ENCODE data around the gene LHFPL3.

Gene LHFPL3

GRCh38 chr7:104357166-104357565 lies 28.8 kb downstream of the LHFPL3 start:
- Histone ChIP-seq H3K4me2 (ENCODE audit: low read length) (no peak overlapping the region), H3K79me1 (ENCODE audit: low read length) (no peaks in the 10 kb centered on the region), H4K8ac (ENCODE audit: low read depth, low read length) (no peak overlapping the region), H3K18ac (ENCODE audit: low read length) (no peak overlapping the region), H2BK5ac (ENCODE audit: low read depth, low read length, poor library complexity) (no peak overlapping the region), H3K36me3 (ENCODE audit: control insufficient read depth in 1 of 2, insufficient read depth in 2 of 2, low read length in 2 of 2) (no peaks in the 10 kb centered on the region), H3K14ac (ENCODE audit: low read length) (no peak overlapping the region), H3K4me1 (ENCODE audit: control insufficient read depth in 1 of 2, insufficient read depth in 2 of 2, low read length in 2 of 2) (no peaks in the 10 kb centered on the region), H3K9ac (ENCODE audit: low read length) (no peak overlapping the region), H3K79me2 (ENCODE audit: control insufficient read depth, insufficient read depth, low read length, poor library complexity) (no peaks in the 10 kb centered on the region), H3K9me3 (ENCODE audit: insufficient read depth, low read depth, low read length) (no peaks in the 10 kb centered on the region), H3K23ac (ENCODE audit: low read length) (no peak overlapping the region), H2AK5ac (ENCODE audit: low read length) (no peak overlapping the region), H2AFZ (ENCODE audit: insufficient read depth, low read length, poor library complexity) (no peak overlapping the region), H3K4ac (ENCODE audit: low read depth, low read length) (no peak overlapping the region), H4K12ac (ENCODE audit: low read depth, low read length) (no peak overlapping the region), H3K4me3 (ENCODE audit: low read depth, low read length) (no peak overlapping the region), H3K27me3 (ENCODE audit: insufficient read depth, low read length) (no peaks in the 10 kb centered on the region), H3K27ac (ENCODE audit: low read depth, low read length) (no peak overlapping the region), H2BK12ac (ENCODE audit: low read length) (no peak overlapping the region), H4K91ac (ENCODE audit: low read depth, low read length) (no peak overlapping the region), H2BK120ac (ENCODE audit: insufficient read depth, low read length, poor library complexity) (no peak overlapping the region)
- DNase-seq = no peak
- no CpG with 5 or more reads among the region's 4 CpGs for WGBS (ENCODE audit: extremely low coverage, insufficient coverage, insufficient read length)

- H4K8ac ChIP-seq (ENCODE audit: low read depth, low read length) = no peak overlapping the region
- no peaks in the 10 kb centered on the region for H3K9me3 ChIP-seq (ENCODE audit: insufficient read depth, low read depth, low read length)
- no peak overlapping the region for H3K4me3 ChIP-seq (ENCODE audit: low read depth, low read length)
- H3K4me2 ChIP-seq (ENCODE audit: low read length) = no peak overlapping the region
- no peak overlapping the region for H3K23ac ChIP-seq (ENCODE audit: low read length)
- no peak overlapping the region for H3K14ac ChIP-seq (ENCODE audit: low read length)
- DNase-seq = no peak
- H4K12ac ChIP-seq (ENCODE audit: low read depth, low read length) = no peak overlapping the region
- H2BK12ac ChIP-seq (ENCODE audit: low read length) = no peak overlapping the region
- WGBS (ENCODE audit: extremely low coverage, insufficient coverage, insufficient read length) = no CpG with 5 or more reads among the region's 5 CpGs
- H3K36me3 ChIP-seq (ENCODE audit: control insufficient read depth in 1 of 2, insufficient read depth in 2 of 2, low read length in 2 of 2) = no peaks in the 10 kb centered on the region
- no peak overlapping the region for H2AFZ ChIP-seq (ENCODE audit: insufficient read depth, low read length, poor library complexity)
- H4K91ac ChIP-seq (ENCODE audit: low read depth, low read length) = no peak overlapping the region
- H3K4me1 ChIP-seq (ENCODE audit: control insufficient read depth in 1 of 2, insufficient read depth in 2 of 2, low read length in 2 of 2) = peaks cover 0 to 2% of the 10 kb centered on the region in 2 experiments
- H3K9ac ChIP-seq (ENCODE audit: low read length) = no peak overlapping the region
- H2AK5ac ChIP-seq (ENCODE audit: low read length) = no peak overlapping the region
- no peak overlapping the region for H2BK5ac ChIP-seq (ENCODE audit: low read depth, low read length, poor library complexity)
- H3K18ac ChIP-seq (ENCODE audit: low read length) = no peak overlapping the region
- H3K27me3 ChIP-seq (ENCODE audit: insufficient read depth, low read length) = no peaks in the 10 kb centered on the region
- H3K79me2 ChIP-seq (ENCODE audit: control insufficient read depth, insufficient read depth, low read length, poor library complexity) = no peaks in the 10 kb centered on the region
- no peak overlapping the region for H3K4ac ChIP-seq (ENCODE audit: low read depth, low read length)
- no peaks in the 10 kb centered on the region for H3K79me1 ChIP-seq (ENCODE audit: low read length)
- no peak overlapping the region for H2BK120ac ChIP-seq (ENCODE audit: insufficient read depth, low read length, poor library complexity)
- H3K27ac ChIP-seq (ENCODE audit: low read depth, low read length) = no peak overlapping the region
Measured at GRCh38 chr7:104358446-104359132, 30.2 kb downstream of the LHFPL3 start.

- Histone ChIP-seq H3K79me1 (ENCODE audit: low read length) (no peaks in the 10 kb centered on the region), H3K4me3 (ENCODE audit: low read depth, low read length) (no peak overlapping the region), H3K23ac (ENCODE audit: low read length) (no peak overlapping the region), H3K4ac (ENCODE audit: low read depth, low read length) (no peak overlapping the region), H2BK120ac (ENCODE audit: insufficient read depth, low read length, poor library complexity) (no peak overlapping the region), H3K4me2 (ENCODE audit: low read length) (no peak overlapping the region), H3K4me1 (ENCODE audit: control insufficient read depth in 1 of 2, insufficient read depth in 2 of 2, low read length in 2 of 2) (peaks cover 0 to 2% of the 10 kb centered on the region in 2 experiments), H3K27me3 (ENCODE audit: insufficient read depth, low read length) (no peaks in the 10 kb centered on the region), H3K9ac (ENCODE audit: low read length) (no peak overlapping the region), H2AK5ac (ENCODE audit: low read length) (no peak overlapping the region), H4K12ac (ENCODE audit: low read depth, low read length) (no peak overlapping the region), H3K79me2 (ENCODE audit: control insufficient read depth, insufficient read depth, low read length, poor library complexity) (no peaks in the 10 kb centered on the region), H3K9me3 (ENCODE audit: insufficient read depth, low read depth, low read length) (no peaks in the 10 kb centered on the region), H2BK12ac (ENCODE audit: low read length) (no peak overlapping the region), H2BK5ac (ENCODE audit: low read depth, low read length, poor library complexity) (no peak overlapping the region), H2AFZ (ENCODE audit: insufficient read depth, low read length, poor library complexity) (no peak overlapping the region), H3K14ac (ENCODE audit: low read length) (no peak overlapping the region), H3K18ac (ENCODE audit: low read length) (no peak overlapping the region), H3K36me3 (ENCODE audit: control insufficient read depth in 1 of 2, insufficient read depth in 2 of 2, low read length in 2 of 2) (no peaks in the 10 kb centered on the region), H4K8ac (ENCODE audit: low read depth, low read length) (no peak overlapping the region), H4K91ac (ENCODE audit: low read depth, low read length) (no peak overlapping the region), H3K27ac (ENCODE audit: low read depth, low read length) (no peak overlapping the region)
- no peak for DNase-seq
- no CpG with 5 or more reads among the region's 1 CpG for WGBS (ENCODE audit: extremely low coverage, insufficient coverage, insufficient read length)
Measured at GRCh38 chr7:104362756-104363155, 34.4 kb downstream of the LHFPL3 start.

- H2BK12ac ChIP-seq (ENCODE audit: low read length) = no peak overlapping the region
- no peak overlapping the region for H4K8ac ChIP-seq (ENCODE audit: low read depth, low read length)
- H2AFZ ChIP-seq (ENCODE audit: insufficient read depth, low read length, poor library complexity) = no peak overlapping the region
- no peaks in the 10 kb centered on the region for H3K36me3 ChIP-seq (ENCODE audit: control insufficient read depth in 1 of 2, insufficient read depth in 2 of 2, low read length in 2 of 2)
- H3K79me1 ChIP-seq (ENCODE audit: low read length) = no peaks in the 10 kb centered on the region
- no peak overlapping the region for H4K12ac ChIP-seq (ENCODE audit: low read depth, low read length)
- H2BK5ac ChIP-seq (ENCODE audit: low read depth, low read length, poor library complexity) = no peak overlapping the region
- H3K23ac ChIP-seq (ENCODE audit: low read length) = no peak overlapping the region
- H3K4me2 ChIP-seq (ENCODE audit: low read length) = no peak overlapping the region
- no peak overlapping the region for H2BK120ac ChIP-seq (ENCODE audit: insufficient read depth, low read length, poor library complexity)
- no peak overlapping the region for H3K4ac ChIP-seq (ENCODE audit: low read depth, low read length)
- no peak overlapping the region for H3K18ac ChIP-seq (ENCODE audit: low read length)
- no peak overlapping the region for H3K4me3 ChIP-seq (ENCODE audit: low read depth, low read length)
- H4K91ac ChIP-seq (ENCODE audit: low read depth, low read length) = no peak overlapping the region
- no peak overlapping the region for H3K14ac ChIP-seq (ENCODE audit: low read length)
- no peak overlapping the region for H2AK5ac ChIP-seq (ENCODE audit: low read length)
- WGBS (ENCODE audit: extremely low coverage, insufficient coverage, insufficient read length) = no CpG with 5 or more reads among the region's 5 CpGs
- no peaks in the 10 kb centered on the region for H3K27me3 ChIP-seq (ENCODE audit: insufficient read depth, low read length)
- H3K27ac ChIP-seq (ENCODE audit: low read depth, low read length) = no peak overlapping the region
- H3K9ac ChIP-seq (ENCODE audit: low read length) = no peak overlapping the region
- no peaks in the 10 kb centered on the region for H3K9me3 ChIP-seq (ENCODE audit: insufficient read depth, low read depth, low read length)
- no peak for DNase-seq
- peaks cover 0 to 2% of the 10 kb centered on the region in 2 experiments for H3K4me1 ChIP-seq (ENCODE audit: control insufficient read depth in 1 of 2, insufficient read depth in 2 of 2, low read length in 2 of 2)
- H3K79me2 ChIP-seq (ENCODE audit: control insufficient read depth, insufficient read depth, low read length, poor library complexity) = no peaks in the 10 kb centered on the region
Measured at GRCh38 chr7:104363355-104363754, 35.0 kb downstream of the LHFPL3 start.

Data from trophoblast cell (in vitro differentiated cells and primary cell).